Spleen (tissue), 7 donors: Measurements from ENCODE around the gene OR1N1.
"Not testable (repeated sequence)": the region's sequence is repeated elsewhere in the genome, so short reads cannot be mapped to it uniquely, and the experiment has no call there.

ENCODE experiments used
- CTCF ChIP-seq, 11 experiments: fragments of 200-600 bp in 7 of 11; fragments of 450-650 bp in 4 of 11; sonication (generic) in 4 of 11; IDR thresholded peaks in 8 of 11; conservative IDR thresholded peaks in 3 of 11; 1 replicate in 7 of 11; 2 replicates in 4 of 11; pipeline versions ENCODE4 v1.4.0 to v1.8.0; 2016 to 2021; ENCODE audit warnings: antibody characterized with exemption in 11 of 11, inconsistent platforms in 4 of 11, mild to moderate bottlenecking in 1 of 11
- POLR2A ChIP-seq, 3 donors: fragments of 450-650 bp; IDR thresholded peaks; one replicate each; pipeline ENCODE4 v1.5.1; 2017; ENCODE audit warnings: antibody characterized with exemption in 3 of 3, mild to moderate bottlenecking in 1 of 3
- POLR2AphosphoS5 ChIP-seq, 3 donors: sonication (generic); formaldehyde crosslinking; IDR thresholded peaks; one replicate each; pipeline ENCODE4 v1.5.1; 2017; ENCODE audit warnings: antibody characterized with exemption in 3 of 3
- donor health status: DM: no; HTN: no; CAD: no; lungs with moderate emphysema.
- donor health status: DM: no; HTN: no; CAD: no.
- donor health status: DM: no; HTN: no; CAD: no.

- TF ChIP-seq CTCF (IDR thresholded peaks at IDR 0.05 in 8 of 11, conservative IDR thresholded peaks at IDR 0.05 in 3 of 11); POLR2A (IDR thresholded peaks at IDR 0.05); POLR2AphosphoS5 (IDR thresholded peaks at IDR 0.05): not testable (repeated sequence)
Measured at GRCh38 chr9:122537066-122537465, 10.0 kb upstream of the OR1N1 start.
